Fibroblast of the aortic adventitia (primary cell): ENCODE data around the gene CTNNBIP1. TPM values are rescaled to one million over a fixed set of nuclear protein-coding genes. Genes with fewer than 3 reads are reported as not detected.

ENCODE experiments used
- DNase-seq: peaks from one replicate; pipeline ENCODE4 v3.0.0-alpha.2; 2010; ENCODE audit warnings: low read depth
- H3K4me3 ChIP-seq: 2 replicates; pipeline ENCODE4 v1.5.1; 2011; ENCODE audit warnings: low read depth, mild to moderate bottlenecking, control low read depth, low read length, moderate library complexity
- total RNA-seq: library from RNA; depleted of rRNA; stranded (reverse); fragments of >200 nt; gene quantifications from 2 replicates; pipeline ENCODE4 v1.2.3, GENCODE V29; 2012; ENCODE audit warnings: low replicate concordance
- TF ChIP-seq, protein P1 (sequence below): IDR thresholded peaks from 2 replicates; pipeline ENCODE4 v1.5.1; 2011; ENCODE audit warnings: mild to moderate bottlenecking, low read length, control low read depth, inconsistent platforms; ENCODE audit not compliant: insufficient read depth

The CTNNBIP1 gene
- total RNA-seq, 1 donor: 11.9 TPM

DNA sequence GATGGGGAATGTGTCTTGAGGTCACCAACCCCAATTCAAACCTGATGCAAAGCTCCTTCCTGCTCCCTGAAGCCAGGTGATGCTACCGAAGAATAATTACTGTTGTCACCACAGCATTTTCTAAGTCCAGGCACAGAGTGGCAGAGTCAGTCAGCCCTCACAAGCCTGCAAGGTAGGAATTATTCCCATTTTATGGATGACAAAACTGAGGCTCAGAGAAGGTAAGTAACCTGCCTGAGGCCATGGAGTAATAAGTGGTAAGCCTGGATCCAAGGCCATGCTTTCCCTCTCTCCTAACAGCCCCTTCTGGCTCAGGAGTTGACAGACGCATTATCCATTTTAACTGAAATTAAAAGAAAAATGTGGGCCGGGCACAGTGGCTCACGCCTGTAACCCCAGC is 23.0 kb downstream of the CTNNBIP1 start:
- no peak for DNase-seq
- TF ChIP-seq, protein P1, sequence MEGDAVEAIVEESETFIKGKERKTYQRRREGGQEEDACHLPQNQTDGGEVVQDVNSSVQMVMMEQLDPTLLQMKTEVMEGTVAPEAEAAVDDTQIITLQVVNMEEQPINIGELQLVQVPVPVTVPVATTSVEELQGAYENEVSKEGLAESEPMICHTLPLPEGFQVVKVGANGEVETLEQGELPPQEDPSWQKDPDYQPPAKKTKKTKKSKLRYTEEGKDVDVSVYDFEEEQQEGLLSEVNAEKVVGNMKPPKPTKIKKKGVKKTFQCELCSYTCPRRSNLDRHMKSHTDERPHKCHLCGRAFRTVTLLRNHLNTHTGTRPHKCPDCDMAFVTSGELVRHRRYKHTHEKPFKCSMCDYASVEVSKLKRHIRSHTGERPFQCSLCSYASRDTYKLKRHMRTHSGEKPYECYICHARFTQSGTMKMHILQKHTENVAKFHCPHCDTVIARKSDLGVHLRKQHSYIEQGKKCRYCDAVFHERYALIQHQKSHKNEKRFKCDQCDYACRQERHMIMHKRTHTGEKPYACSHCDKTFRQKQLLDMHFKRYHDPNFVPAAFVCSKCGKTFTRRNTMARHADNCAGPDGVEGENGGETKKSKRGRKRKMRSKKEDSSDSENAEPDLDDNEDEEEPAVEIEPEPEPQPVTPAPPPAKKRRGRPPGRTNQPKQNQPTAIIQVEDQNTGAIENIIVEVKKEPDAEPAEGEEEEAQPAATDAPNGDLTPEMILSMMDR: no peak
- H3K4me3 ChIP-seq: no peak overlapping the region

DNA sequence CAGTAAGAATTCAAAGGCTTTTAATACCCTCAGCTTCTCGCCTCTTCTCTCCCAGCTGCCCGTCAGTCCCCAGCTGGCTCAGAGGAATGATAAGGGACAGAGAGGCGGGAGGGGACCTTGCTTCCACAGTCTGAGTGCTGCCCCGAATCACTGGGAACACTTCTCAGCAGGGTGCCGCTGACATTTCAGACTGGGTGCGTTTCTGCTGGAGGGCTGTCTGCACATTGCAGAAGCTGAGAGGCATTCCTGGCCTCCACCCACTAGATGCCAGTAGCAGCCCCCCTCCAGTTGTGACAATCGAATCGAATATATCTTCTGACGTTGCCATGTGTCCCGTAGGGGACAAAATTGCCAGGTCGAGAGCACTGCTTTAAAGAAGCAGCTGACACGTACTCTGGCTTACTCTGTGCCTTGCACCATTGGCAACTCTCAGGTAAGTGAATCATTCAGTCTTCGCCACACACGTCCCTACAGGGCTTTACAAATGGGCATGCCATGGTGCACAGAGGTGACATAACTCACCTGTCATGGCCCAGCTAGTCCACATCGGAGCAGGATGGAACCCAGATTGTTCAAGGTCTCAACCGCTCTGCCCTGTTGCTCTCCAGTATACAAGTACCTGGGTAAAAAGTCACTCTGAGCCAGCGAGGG is 23.9 kb downstream of the CTNNBIP1 start:
- TF ChIP-seq, protein P1: no peak
- DNase-seq: no peak
- no peak overlapping the region for H3K4me3 ChIP-seq

DNA sequence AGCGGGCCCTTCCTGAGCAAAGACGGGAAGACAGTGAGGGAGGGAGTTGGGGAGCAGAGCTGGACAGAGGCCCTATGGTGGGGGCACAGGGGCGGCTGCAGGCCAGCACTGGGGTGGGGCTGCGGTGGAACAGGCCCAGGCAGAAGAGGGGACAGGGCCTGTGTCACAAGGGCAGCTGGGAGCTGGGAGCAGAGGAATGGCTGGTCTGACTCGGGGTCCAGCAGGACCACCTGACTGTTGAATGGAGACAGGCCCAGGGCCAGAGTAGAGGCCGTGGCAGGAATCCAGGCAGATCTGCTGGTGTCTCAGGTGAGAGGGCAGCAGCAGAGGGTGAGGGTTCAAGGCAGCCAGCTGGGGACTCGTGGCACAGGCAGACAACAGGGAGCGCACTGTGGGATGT is 25.3 kb downstream of the CTNNBIP1 start:
- no peak overlapping the region for H3K4me3 ChIP-seq
- DNase-seq: no peak
- TF ChIP-seq, protein P1: no peak

DNA sequence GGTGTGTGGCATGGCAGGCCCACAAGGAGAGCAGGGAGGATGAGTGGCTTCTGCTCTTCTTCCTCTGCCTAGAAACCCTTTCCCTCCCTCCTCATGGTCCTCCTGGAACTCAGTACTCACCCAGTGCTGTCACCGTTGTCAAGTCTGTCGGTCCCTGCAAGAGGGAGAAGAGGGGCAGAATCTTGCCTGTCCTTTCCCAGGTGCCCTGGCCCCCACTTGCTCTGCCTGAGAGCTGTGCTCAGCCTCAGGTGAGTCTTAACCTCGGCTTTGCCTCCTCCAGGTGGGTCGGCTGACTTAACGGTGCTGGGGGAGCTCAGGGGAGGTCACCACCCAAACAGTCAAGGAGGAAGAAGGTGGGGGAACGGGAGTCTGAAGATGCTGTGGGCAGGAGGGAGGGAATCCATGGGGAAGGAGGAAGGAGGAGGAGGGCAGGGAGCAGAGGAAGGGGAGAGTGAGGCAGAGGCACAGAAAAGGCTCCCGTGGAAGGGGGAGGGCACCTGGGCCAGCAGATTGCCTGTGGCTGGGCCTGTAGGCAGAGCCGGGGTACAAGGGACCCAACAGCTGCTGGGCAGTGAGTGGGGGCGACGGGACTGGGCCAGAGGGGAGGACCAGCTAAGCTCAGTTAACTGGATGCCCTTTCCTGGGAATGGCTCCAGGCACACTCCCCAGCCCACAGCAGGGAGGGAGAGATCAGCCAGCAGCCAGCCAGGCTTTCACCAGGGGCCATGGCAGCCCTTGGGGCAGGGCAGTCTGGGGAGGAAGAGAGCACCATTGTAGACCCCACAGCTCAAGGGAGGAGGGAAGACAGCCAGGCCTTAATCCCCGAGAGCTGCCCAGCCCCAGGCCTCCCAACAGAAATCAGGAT is 26.3 kb downstream of the CTNNBIP1 start:
- no peak overlapping the region for H3K4me3 ChIP-seq
- TF ChIP-seq, protein P1: no peak

DNA sequence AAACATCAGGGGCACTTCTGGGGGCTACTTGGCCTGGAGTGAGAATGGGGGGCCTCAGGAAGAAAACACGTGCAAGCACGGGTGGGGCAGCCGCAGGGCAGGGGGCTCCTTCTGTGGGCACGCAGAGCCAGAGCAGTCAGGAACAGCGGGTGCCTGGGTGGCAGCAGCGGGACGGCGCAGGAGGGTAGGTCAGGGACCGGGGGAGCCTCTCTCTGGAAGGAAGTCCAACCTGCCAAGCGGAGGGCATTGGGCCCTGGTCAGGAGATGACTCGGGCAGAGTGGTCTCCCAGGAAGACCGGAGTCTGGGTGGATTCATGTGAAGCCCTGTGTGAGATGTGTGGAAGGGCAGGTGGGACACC is 27.1 kb downstream of the CTNNBIP1 start:
- DNase-seq: no peak
- TF ChIP-seq, protein P1: no peak
- no peak overlapping the region for H3K4me3 ChIP-seq

More for the DNA sequence above, 26.3 kb downstream of the CTNNBIP1 start:
- no peak for DNase-seq

DNA sequence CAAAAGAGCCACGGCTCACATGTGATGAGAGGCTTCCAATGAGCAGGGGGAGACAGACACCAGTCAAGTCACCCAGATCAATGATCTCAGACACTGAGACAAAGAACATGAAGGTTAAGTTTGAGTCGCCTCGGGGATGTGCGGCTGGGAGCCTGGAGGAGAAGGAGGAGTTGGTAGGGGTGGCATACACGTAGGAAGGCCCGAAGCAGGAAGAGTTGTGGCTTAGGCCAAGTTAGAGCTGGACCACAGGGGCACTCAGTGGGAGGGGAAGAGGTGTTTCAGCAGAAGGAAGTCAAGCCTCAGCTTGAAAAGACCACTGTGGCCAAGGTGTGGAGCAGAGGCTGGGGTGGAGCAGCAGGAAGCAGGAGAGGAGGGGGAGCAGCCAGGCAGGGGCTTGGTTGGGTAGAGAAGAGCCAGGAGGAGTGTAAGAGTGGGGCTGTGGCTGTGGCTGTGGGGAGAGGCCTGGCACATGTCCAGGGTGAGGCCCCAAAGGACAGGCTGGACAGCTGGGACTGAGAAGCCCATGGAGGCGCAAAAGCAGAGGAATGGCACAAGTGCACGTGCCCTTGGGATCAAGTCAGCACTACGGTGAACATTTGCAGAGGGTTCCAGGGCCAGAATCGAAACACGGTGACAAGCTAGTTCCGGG is 27.6 kb downstream of the CTNNBIP1 start:
- no peak overlapping the region for H3K4me3 ChIP-seq
- TF ChIP-seq, protein P1: no peak
- no peak for DNase-seq
